ENCODE results near the gene TBC1D1. TPM values are rescaled to one million over a fixed set of nuclear protein-coding genes. Genes with fewer than 3 reads are reported as not detected.
A peak's percentile ranks its signal among the peaks of the same experiment; 100 is the strongest.

TBC1D1 gene
- total RNA-seq, 1 experiment from 2014 or later: 36.0 TPM

DNA sequence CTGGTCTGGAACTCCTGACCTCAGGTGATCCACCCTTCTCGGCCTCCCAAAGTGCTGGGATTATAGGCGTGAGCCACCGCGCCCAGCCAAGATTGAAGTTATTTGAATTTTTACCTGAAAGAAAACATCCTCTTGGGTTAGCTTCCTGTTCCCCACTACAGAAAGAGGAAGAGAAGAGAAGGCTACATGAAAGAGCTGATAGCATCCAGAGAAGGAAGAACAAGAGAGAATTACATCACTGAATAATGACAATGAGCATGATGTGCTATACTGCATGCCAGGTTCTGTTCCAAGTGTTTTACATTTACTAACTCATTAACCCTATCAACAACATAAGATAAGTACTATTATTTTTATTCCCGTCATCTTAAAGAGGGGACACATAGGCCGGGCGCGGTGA lies 11.5 kb upstream of the TBC1D1 start:
- Mint-ChIP-seq H3K9me3 (ENCODE audit: unreplicated experiment) (no peaks in the 10 kb centered on the region), H3K36me3 (ENCODE audit: insufficient read depth, unreplicated experiment) (no peaks in the 10 kb centered on the region), H3K27ac (ENCODE audit: low read depth, unreplicated experiment) (no peak overlapping the region), H3K4me1 (ENCODE audit: insufficient read depth, unreplicated experiment) (peaks cover 21% of the 10 kb centered on the region), H3K27me3 (ENCODE audit: insufficient read depth, unreplicated experiment) (no peaks in the 10 kb centered on the region), H3K4me3 (ENCODE audit: unreplicated experiment) (no peak overlapping the region)
- no peak for DNase-seq (ENCODE audit: unreplicated experiment)
- POLR2A ChIA-PET: interaction anchor here (1.0 kb wide), 1 partner anchor 52 kb away, joined by 3 read pairs; the partner anchor contains the start of gene PGM2
- CTCF ChIA-PET: no interaction called here
- intact Hi-C loops (cut with micrococcal nuclease): no loop called here
- BruUV-seq (replicated peaks): no TSS peak
- no peak for TF ChIP-seq CTCF (IDR thresholded peaks at IDR 0.05; ENCODE audit: unreplicated experiment)

DNA sequence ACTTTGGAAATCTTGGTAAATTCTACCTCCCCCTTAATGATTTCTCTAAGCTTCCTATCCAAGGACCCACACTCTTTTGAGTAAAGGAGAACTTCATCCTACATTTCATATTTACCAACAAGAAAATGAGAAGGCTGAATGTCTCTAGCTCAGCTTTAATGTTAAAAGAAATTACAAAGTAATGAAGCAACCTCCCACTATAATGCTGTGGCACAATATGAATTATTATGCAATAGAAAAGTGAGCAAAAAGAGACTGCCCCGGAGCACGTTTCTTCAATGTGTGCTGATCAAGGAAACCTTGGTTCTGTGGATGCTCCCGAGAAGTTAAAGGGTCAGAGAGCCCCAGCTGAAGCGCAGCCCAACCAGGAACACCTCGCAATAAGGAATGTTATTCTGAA lies 9.1 kb upstream of the TBC1D1 start:
- no peaks in the 10 kb centered on the region for H3K27me3 Mint-ChIP-seq (ENCODE audit: insufficient read depth, unreplicated experiment)
- DNase-seq (ENCODE audit: unreplicated experiment): peak; percentile 15
- CTCF ChIA-PET: interaction anchor here (0.6 to 1.1 kb wide), 3 partner anchors 52 to 279 kb away, joined by 3 to 6 read pairs (median 3); no protein-coding TSS in a partner anchor
- TF ChIP-seq CTCF (IDR thresholded peaks at IDR 0.05; ENCODE audit: unreplicated experiment): no peak
- no peak overlapping the region for H3K4me3 Mint-ChIP-seq (ENCODE audit: unreplicated experiment)
- H3K27ac Mint-ChIP-seq (ENCODE audit: low read depth, unreplicated experiment): no peak overlapping the region
- BruUV-seq (replicated peaks): no TSS peak
- no peaks in the 10 kb centered on the region for H3K9me3 Mint-ChIP-seq (ENCODE audit: unreplicated experiment)
- intact Hi-C loops (cut with micrococcal nuclease): no loop called here
- H3K4me1 Mint-ChIP-seq (ENCODE audit: insufficient read depth, unreplicated experiment): peaks cover 24% of the 10 kb centered on the region
- no peaks in the 10 kb centered on the region for H3K36me3 Mint-ChIP-seq (ENCODE audit: insufficient read depth, unreplicated experiment)
- POLR2A ChIA-PET: interaction anchor here (0.8 kb wide), 1 partner anchor 55 kb away, joined by 3 read pairs; the partner anchor contains the start of gene PGM2

DNA sequence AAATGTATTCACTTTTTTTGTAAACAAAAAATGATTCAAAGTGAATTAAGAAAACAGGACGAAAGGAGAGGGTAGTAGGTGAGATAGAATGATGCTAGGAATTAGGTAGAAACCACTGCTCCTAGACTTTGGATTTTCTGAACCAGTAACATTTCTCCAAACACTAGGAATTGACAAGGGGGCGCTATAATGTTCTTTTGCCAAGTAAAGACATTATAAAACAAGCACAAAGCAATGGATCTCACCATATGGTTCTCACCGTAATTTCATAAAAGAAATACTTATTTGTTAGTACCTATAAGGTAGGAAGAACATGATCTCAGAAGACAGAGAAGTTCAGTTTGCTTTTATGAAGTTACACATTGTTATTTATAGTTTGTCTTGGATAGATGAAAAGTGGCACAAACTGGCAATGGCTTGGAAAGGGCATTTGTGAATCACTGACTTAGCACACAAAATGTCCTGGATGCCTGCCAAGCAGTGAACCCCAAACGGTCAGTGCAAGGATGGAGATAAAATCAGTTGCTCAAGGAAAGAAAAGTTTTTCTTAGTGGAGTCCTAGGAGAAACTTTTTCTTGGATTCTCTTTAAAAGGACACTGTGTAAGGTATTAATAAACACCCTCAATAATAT lies 8.1 kb upstream of the TBC1D1 start:
- Mint-ChIP-seq H3K27me3 (ENCODE audit: insufficient read depth, unreplicated experiment) (no peaks in the 10 kb centered on the region), H3K4me3 (ENCODE audit: unreplicated experiment) (no peak overlapping the region), H3K27ac (ENCODE audit: low read depth, unreplicated experiment) (peak overlapping the region; percentile 35), H3K9me3 (ENCODE audit: unreplicated experiment) (no peaks in the 10 kb centered on the region), H3K36me3 (ENCODE audit: insufficient read depth, unreplicated experiment) (no peaks in the 10 kb centered on the region), H3K4me1 (ENCODE audit: insufficient read depth, unreplicated experiment) (peaks cover 24% of the 10 kb centered on the region)
- BruUV-seq (replicated peaks): no TSS peak
- ChIA-PET CTCF (interaction anchor here (1.1 kb wide), 1 partner anchor 280 kb away, joined by 3 read pairs; no protein-coding TSS in a partner anchor), POLR2A (interaction anchor here (0.6 kb wide), 1 partner anchor 52 kb away, joined by 3 read pairs; no protein-coding TSS in a partner anchor)
- peak; percentile 65 for DNase-seq (ENCODE audit: unreplicated experiment)
- intact Hi-C loops (cut with micrococcal nuclease): no loop called here
- no peak for TF ChIP-seq CTCF (IDR thresholded peaks at IDR 0.05; ENCODE audit: unreplicated experiment)

DNA sequence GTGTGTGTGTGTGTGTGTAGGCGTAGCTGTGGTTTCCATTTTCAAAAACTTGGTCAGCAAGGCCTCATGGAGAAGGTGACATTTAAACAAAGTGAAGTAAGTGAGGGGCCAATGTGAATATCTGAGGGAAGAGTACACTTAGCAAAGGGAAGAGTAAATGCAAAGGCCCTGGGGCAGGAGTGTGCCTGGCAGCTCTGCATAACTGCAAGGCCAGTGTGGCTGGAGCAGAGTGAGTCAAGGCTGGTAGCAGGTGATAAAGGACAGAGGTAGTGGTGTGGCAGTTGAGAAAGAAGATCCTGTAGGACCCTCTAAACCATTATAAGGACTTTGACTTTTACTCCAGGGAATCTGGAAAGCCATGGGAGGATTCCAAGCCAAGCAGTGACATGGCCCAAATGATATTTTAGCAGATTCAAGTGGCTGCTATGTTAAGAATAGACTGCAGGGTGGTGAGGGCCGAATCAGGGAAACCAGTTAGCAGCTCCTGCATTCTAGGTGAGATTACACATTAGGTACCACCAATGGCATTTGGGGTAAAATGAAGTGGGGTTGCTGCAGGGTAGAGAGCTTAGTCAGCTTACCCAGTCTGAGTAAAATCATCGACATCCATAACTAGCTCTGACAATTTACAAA lies 5.9 kb upstream of the TBC1D1 start:
- intact Hi-C loops (cut with micrococcal nuclease): no loop called here
- no peaks in the 10 kb centered on the region for H3K27me3 Mint-ChIP-seq (ENCODE audit: insufficient read depth, unreplicated experiment)
- no peaks in the 10 kb centered on the region for H3K36me3 Mint-ChIP-seq (ENCODE audit: insufficient read depth, unreplicated experiment)
- DNase-seq (ENCODE audit: unreplicated experiment): no peak
- ChIA-PET CTCF (interaction anchor here (0.6 kb wide), 1 partner anchor 230 kb away, joined by 4 read pairs; no protein-coding TSS in a partner anchor), POLR2A (no interaction called here)
- peaks cover 24% of the 10 kb centered on the region for H3K4me1 Mint-ChIP-seq (ENCODE audit: insufficient read depth, unreplicated experiment)
- H3K4me3 Mint-ChIP-seq (ENCODE audit: unreplicated experiment): no peak overlapping the region
- TF ChIP-seq CTCF (IDR thresholded peaks at IDR 0.05; ENCODE audit: unreplicated experiment): no peak
- no peak overlapping the region for H3K27ac Mint-ChIP-seq (ENCODE audit: low read depth, unreplicated experiment)
- no TSS peak for BruUV-seq (replicated peaks)
- no peaks in the 10 kb centered on the region for H3K9me3 Mint-ChIP-seq (ENCODE audit: unreplicated experiment)
